Right atrium auricular region (tissue), 2 donors: ENCODE results near the gene VOPP1. TPM values are rescaled to one million over a fixed set of nuclear protein-coding genes. Genes with fewer than 3 reads are reported as not detected.
"Not testable (repeated sequence)": the region's sequence is repeated elsewhere in the genome, so short reads cannot be mapped to it uniquely, and the experiment has no call there.

Experiments
- DNase-seq: peaks from one replicate; pipeline ENCODE4 v3.0.0-alpha.2; 2019; ENCODE audit warnings: low spot score
- H3K27ac ChIP-seq, 2 donors: fragments of 200-600 bp; sonication (generic); 1 replicate in 1 of 2; 2 replicates in 1 of 2; pipeline ENCODE4 v1.5.1; 2016 to 2019
- H3K27me3 ChIP-seq, 2 donors: fragments of 200-600 bp; sonication (generic); one replicate each; pipeline versions ENCODE4 v1.5.1 to v1.6.0; 2017 to 2019
- H3K36me3 ChIP-seq: fragments of 200-600 bp; sonication (generic); one replicate; pipeline ENCODE4 v1.5.1; 2016
- H3K4me1 ChIP-seq, 2 donors: fragments of 200-600 bp; sonication (generic); one replicate each; pipeline versions ENCODE4 v1.5.1 to v1.6.0; 2017 to 2019
- H3K4me3 ChIP-seq, 2 donors: fragments of 200-600 bp; sonication (generic); 1 replicate in 1 of 2; 2 replicates in 1 of 2; pipeline ENCODE4 v1.5.1; 2017 to 2019; ENCODE audit warnings: mild to moderate bottlenecking in 1 of 2, moderate library complexity in 1 of 2
- H3K9me3 ChIP-seq, 2 donors: fragments of 200-600 bp; sonication (generic); one replicate each; pipeline ENCODE4 v1.5.1; 2019
- CTCF ChIP-seq, 2 donors: fragments of 200-600 bp; sonication (generic); IDR thresholded peaks; one replicate each; pipeline ENCODE4 v1.5.1; 2019; ENCODE audit warnings: antibody characterized with exemption in 2 of 2
- total RNA-seq, 2 donors: library from RNA; depleted of rRNA; stranded (reverse); fragments of >200 nt; gene quantifications; one replicate each; pipeline ENCODE4 v1.1.0, GENCODE V29; 2016

The VOPP1 gene
- 10 to 100 TPM; 21.4 to 24.1 TPM for total RNA-seq

GRCh38 chr7:55572378-55573233 is at the start of gene VOPP1:
VOPP1 (minus strand) TSS chr7:55572502; CDS start chr7:55572324, 178 bp downstream.
- no peak for DNase-seq

GRCh38 chr7:55618913-55619312 is 46.6 kb upstream of the VOPP1 start:
- no peak overlapping the region for H3K27ac ChIP-seq
- no peaks in the 10 kb centered on the region for H3K4me1 ChIP-seq
- no peaks in the 10 kb centered on the region for H3K27me3 ChIP-seq
- no peak for TF ChIP-seq CTCF (IDR thresholded peaks at IDR 0.05)
- H3K36me3 ChIP-seq: no peaks in the 10 kb centered on the region
- H3K4me3 ChIP-seq: no peak overlapping the region
- no peak for DNase-seq
- no peaks in the 10 kb centered on the region for H3K9me3 ChIP-seq

More at GRCh38 chr7:55572378-55573233, at the start of gene VOPP1:
- H3K4me1 ChIP-seq: peaks cover 5 to 51% of the 10 kb centered on the region in 2 donors
- peak in 1 of 2 donors; percentile 4 for TF ChIP-seq CTCF (IDR thresholded peaks at IDR 0.05)
- H3K36me3 ChIP-seq: no peaks in the 10 kb centered on the region
- no peaks in the 10 kb centered on the region for H3K9me3 ChIP-seq
- no peaks in the 10 kb centered on the region for H3K27me3 ChIP-seq
- H3K27ac ChIP-seq: peak within 1 kb of the TSS; percentile 84 to 86
- peak within 1 kb of the TSS; percentile 83 to 92 for H3K4me3 ChIP-seq

DNA sequence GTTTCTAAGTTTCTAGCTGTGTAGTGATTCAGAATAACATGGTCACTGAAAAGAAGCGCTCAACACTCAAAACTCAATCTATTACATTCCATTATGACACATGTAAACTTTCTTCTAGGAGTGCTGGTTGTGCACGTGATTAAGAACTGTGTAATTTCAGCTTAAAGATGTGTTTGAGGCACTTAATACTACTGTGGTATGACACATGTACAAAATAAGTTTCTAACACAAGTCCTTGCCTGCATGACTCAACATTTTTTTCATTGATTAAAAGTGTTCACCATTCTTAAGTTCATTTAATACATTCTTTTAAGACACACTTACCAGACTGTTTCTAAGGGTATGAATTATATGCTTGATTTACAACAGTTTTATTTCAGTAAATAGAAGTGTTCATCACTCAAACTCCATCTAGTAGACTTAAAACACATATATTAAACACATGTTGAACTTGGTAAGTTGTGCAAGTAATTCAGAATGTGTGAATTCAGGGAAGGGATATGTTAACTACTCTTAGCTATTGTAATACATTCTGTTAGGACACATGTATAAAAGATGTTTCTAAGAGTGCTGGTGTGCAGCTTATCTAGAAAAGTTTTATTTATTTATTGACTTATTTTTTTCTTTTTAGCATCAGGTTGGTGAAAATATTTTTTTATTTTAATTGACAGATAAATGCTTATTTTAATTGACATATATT is 42.2 kb upstream of the VOPP1 start:
- not testable (repeated sequence) for H3K9me3 ChIP-seq, H3K4me3 ChIP-seq, H3K4me1 ChIP-seq, DNase-seq, H3K27me3 ChIP-seq, H3K36me3 ChIP-seq, H3K27ac ChIP-seq

DNA sequence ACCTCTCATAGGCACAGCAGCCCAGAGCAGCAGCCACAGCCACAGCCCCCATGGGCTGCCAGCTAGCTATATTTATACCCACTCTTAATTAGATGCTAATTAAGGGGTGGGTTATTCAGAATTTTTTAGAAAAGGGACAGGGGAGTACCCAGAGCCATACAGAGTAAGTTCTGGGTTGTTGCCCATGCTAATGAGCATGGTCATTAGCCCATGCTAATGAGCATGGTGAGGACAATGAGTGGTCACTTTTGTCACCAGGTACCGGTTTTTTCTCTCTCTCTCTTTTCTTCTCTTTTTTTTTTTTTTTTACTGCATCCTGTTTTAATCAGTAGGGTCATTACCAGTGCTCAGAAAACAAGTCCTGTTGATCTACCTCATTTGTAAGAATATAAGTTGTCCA is 37.4 kb upstream of the VOPP1 start:
- not testable (repeated sequence) for H3K27me3 ChIP-seq, H3K4me1 ChIP-seq, H3K36me3 ChIP-seq, DNase-seq, H3K27ac ChIP-seq, H3K9me3 ChIP-seq, H3K4me3 ChIP-seq

DNA sequence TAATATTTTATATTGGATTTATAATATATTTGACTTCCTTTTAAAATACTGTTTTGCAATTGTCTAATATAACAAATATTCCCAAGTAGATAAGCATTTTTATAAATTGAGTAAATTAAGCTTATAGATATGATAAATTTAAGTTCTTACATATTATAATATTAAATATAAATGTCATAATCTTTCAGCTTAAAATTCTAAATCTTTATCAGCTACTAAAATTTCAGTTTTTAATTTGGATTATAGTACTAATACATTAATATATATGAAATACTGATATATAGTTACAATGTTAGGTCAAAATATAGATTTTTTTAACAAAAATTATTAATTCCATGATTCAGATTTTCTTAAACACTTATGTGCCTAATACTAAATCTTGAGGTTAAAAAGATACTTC is 33.4 kb upstream of the VOPP1 start:
- not testable (repeated sequence) for H3K9me3 ChIP-seq, H3K27ac ChIP-seq, H3K36me3 ChIP-seq, H3K27me3 ChIP-seq, H3K4me3 ChIP-seq, H3K4me1 ChIP-seq, DNase-seq

- not testable (repeated sequence) for H3K36me3 ChIP-seq, H3K4me1 ChIP-seq, H3K27ac ChIP-seq, H3K9me3 ChIP-seq, H3K4me3 ChIP-seq, DNase-seq, H3K27me3 ChIP-seq
- TF ChIP-seq CTCF (IDR thresholded peaks at IDR 0.05): peak in 1 of 2 donors; percentile 59
Measured at GRCh38 chr7:55597944-55598499, 25.7 kb upstream of the VOPP1 start.

GRCh38 chr7:55597214-55597739 is 25.0 kb upstream of the VOPP1 start:
- not testable (repeated sequence) for H3K4me1 ChIP-seq, DNase-seq, H3K27me3 ChIP-seq, H3K4me3 ChIP-seq, H3K36me3 ChIP-seq, H3K9me3 ChIP-seq, H3K27ac ChIP-seq
